ENCODE results near the gene ZNF74.
"Not testable (repeated sequence)": the region's sequence is repeated elsewhere in the genome, so short reads cannot be mapped to it uniquely, and the experiment has no call there.

The ZNF74 gene

DNA sequence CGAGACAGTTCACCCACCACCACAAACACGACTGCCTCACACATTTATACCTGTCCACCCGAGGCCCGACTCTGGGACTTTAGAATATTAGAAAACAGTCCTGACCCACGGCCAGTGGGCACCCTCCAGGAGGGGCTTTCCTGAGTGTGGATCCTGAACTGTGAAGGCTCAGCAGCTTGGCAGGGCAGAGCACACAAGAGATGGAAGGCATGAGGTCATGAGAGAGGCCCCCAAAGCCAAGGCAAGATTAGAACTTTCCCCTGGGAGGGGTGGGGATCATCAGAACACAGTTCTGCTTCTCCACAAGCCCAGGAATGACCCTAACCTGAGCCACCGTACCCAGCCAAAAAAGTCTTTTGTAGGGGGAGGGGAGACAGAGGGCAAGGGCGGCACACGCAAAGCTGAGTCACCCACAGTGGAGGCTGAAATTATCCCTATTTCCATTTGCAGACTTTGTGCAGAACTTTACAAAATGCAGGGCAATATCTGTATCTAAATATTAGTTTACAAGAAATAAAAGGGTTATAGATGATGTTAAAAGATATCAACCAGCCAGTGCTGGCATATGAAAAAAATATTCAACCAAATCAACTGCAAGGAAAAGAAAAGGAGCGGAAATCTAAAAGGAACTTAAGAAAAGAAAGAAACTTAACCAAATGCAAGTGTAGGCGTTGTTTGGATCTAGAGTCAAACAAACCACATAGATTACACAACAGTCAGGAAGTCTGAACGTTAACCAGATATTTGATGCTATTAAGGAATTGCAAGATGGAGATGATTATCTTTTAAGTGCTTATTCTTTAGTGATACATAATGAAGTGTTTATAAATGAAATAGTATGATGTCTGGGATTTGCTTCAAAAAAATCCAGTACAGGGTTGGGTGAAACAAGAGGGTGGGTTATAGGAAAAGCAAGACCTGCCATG lies 29.4 kb upstream of the ZNF74 start:
- not testable (repeated sequence) for DNase-seq (ENCODE audit: low spot score); H3K27me3 Mint-ChIP-seq (ENCODE audit: low read depth); H3K27ac Mint-ChIP-seq; H3K9me3 Mint-ChIP-seq; H3K36me3 Mint-ChIP-seq (ENCODE audit: low read depth)
- Mint-ChIP-seq H3K4me1 (ENCODE audit: low read depth) (peaks cover 14% of the 10 kb centered on the region), H3K4me3 (peak overlapping the region; percentile 43)

DNA sequence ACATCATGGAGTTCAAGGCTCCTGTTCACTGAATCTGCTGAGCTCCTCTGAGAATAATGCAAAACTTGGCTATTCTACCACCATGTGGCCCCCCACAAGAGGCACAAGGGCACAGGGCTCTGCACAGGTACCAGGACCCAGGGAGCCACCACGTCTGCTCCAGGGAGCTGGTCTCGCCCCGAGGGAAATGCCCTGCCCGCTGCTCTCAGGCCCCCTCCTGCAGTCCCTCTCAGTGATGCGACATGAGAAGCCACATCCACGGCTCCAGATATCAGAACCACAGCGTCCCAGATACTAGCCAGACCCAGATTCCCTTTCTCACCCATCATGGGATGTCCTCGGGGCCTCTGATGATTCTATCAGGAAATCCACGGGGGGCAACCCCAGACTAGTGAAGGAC lies 27.1 kb upstream of the ZNF74 start:
- not testable (repeated sequence) for H3K27ac Mint-ChIP-seq; H3K27me3 Mint-ChIP-seq (ENCODE audit: low read depth); H3K4me3 Mint-ChIP-seq

DNA sequence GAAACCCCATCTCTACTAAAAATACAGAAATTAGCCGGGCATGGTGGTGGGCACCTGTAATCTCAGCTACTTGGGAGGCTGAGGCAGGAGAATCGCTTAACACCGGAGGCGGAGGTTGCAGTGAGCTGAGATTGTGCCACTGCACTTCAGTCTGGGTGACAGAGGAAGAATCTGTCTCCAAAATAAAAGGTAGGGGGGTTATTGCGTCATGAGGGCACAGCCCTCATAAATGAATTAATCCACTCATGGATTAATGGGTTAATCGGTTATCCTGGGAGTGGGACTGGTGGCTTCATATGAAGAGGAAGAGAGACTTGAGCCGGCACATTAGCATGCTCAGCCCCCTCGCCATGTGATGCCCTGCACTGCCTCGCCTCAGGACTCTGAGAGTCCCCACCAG lies 25.1 kb upstream of the ZNF74 start:
- H3K36me3 Mint-ChIP-seq (ENCODE audit: low read depth); H3K4me3 Mint-ChIP-seq; H3K9me3 Mint-ChIP-seq; DNase-seq (ENCODE audit: low spot score); H3K27me3 Mint-ChIP-seq (ENCODE audit: low read depth); H3K27ac Mint-ChIP-seq: not testable (repeated sequence)
- H3K4me1 Mint-ChIP-seq (ENCODE audit: low read depth) = peaks cover 12% of the 10 kb centered on the region

More for the DNA sequence above, 27.1 kb upstream of the ZNF74 start:
- not testable (repeated sequence) for H3K9me3 Mint-ChIP-seq; H3K36me3 Mint-ChIP-seq (ENCODE audit: low read depth); DNase-seq (ENCODE audit: low spot score)
- H3K4me1 Mint-ChIP-seq (ENCODE audit: low read depth) = peaks cover 16% of the 10 kb centered on the region

- H3K36me3 Mint-ChIP-seq (ENCODE audit: low read depth); H3K9me3 Mint-ChIP-seq; H3K4me1 Mint-ChIP-seq (ENCODE audit: low read depth); H3K4me3 Mint-ChIP-seq; H3K27ac Mint-ChIP-seq; DNase-seq (ENCODE audit: low spot score): not testable (repeated sequence)
- peaks cover 11% of the 10 kb centered on the region for H3K27me3 Mint-ChIP-seq (ENCODE audit: low read depth)
Measured at GRCh38 chr22:20371687-20372086, 22.3 kb upstream of the ZNF74 start.

DNA sequence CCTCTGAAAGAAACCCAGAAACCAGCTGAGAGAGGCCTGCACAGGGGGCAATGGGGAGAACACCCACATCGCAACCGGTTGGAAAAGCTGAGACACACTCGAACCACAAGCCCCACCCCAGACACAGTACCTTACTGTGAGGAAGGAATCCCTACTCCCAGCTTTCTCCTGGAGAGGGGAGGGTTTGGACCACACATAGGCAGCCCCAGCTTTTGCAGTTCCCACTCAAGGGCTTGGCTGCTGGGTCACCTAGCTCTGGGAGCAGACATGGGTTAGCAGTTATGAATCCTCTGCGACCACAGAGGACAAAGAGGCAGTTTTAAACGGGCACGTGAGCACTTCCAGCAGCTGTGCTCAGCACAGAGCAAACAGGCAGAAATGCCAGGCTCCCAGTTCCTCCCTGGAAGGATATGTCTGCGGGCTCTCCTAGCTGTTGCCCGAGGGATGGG lies 21.5 kb upstream of the ZNF74 start:
- H3K4me1 Mint-ChIP-seq (ENCODE audit: low read depth); H3K27ac Mint-ChIP-seq; H3K9me3 Mint-ChIP-seq; DNase-seq (ENCODE audit: low spot score); H3K36me3 Mint-ChIP-seq (ENCODE audit: low read depth); H3K4me3 Mint-ChIP-seq: not testable (repeated sequence)
- peaks cover 11% of the 10 kb centered on the region for H3K27me3 Mint-ChIP-seq (ENCODE audit: low read depth)

DNA sequence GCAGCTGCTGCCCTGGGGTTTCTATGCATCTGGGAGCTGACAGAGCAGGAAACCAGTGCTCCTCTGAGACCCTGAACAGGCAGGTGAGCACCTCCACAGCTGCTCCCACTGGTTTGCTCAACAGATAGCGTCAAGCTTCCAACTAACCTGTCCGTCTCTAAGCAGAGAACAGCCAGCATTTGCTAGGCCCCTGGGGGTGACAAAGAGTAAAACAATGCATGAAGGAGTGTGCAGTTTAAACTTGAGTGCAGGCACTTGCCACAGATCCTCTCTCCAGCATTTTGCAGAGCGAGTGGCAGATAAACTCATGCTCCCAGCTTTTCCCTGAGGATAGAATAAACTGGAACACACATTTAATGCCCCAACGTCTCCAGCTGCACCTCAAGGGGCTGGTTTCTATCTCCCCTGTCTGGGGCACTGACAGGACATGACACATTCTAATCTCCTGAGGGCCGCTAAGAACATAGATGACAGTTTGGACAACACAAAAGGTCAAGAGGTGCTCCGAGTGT lies 20.7 kb upstream of the ZNF74 start:
- H3K4me3 Mint-ChIP-seq; H3K4me1 Mint-ChIP-seq (ENCODE audit: low read depth): not testable (repeated sequence)
- peaks cover 11% of the 10 kb centered on the region for H3K27me3 Mint-ChIP-seq (ENCODE audit: low read depth)

DNA sequence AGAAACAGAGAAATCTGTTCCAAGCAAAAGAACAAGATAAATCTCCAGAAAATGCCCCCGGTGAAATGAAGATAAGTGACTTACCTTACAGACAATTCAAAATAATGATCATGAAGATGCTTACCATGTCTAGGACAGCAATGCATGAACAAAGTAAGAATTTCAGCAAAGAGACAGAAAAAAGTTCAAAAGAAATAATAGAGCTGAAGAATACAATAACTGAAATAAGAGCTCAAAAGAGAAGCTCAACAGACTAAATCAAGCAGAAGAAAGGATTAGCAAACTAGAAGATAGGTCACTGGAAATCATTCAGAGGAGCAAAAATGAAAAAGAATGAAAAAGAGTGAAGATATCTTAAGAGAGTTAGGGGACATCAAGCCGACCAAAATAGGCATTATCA lies 19.8 kb upstream of the ZNF74 start:
- not testable (repeated sequence) for H3K27ac Mint-ChIP-seq; H3K4me1 Mint-ChIP-seq (ENCODE audit: low read depth); H3K9me3 Mint-ChIP-seq; DNase-seq (ENCODE audit: low spot score); H3K4me3 Mint-ChIP-seq; H3K36me3 Mint-ChIP-seq (ENCODE audit: low read depth); H3K27me3 Mint-ChIP-seq (ENCODE audit: low read depth)

More for the DNA sequence above, 20.7 kb upstream of the ZNF74 start:
- not testable (repeated sequence) for H3K27ac Mint-ChIP-seq; H3K9me3 Mint-ChIP-seq; DNase-seq (ENCODE audit: low spot score); H3K36me3 Mint-ChIP-seq (ENCODE audit: low read depth)

GRCh38 chr22:20376281-20376680 lies 17.7 kb upstream of the ZNF74 start:
- H3K27me3 Mint-ChIP-seq (ENCODE audit: low read depth); H3K4me3 Mint-ChIP-seq; H3K27ac Mint-ChIP-seq; H3K4me1 Mint-ChIP-seq (ENCODE audit: low read depth); H3K9me3 Mint-ChIP-seq; H3K36me3 Mint-ChIP-seq (ENCODE audit: low read depth); DNase-seq (ENCODE audit: low spot score): not testable (repeated sequence)

GRCh38 chr22:20376983-20377382 lies 17.0 kb upstream of the ZNF74 start:
- not testable (repeated sequence) for H3K4me1 Mint-ChIP-seq (ENCODE audit: low read depth); DNase-seq (ENCODE audit: low spot score); H3K9me3 Mint-ChIP-seq; H3K27ac Mint-ChIP-seq; H3K4me3 Mint-ChIP-seq; H3K36me3 Mint-ChIP-seq (ENCODE audit: low read depth)
- H3K27me3 Mint-ChIP-seq (ENCODE audit: low read depth) = peaks cover 10% of the 10 kb centered on the region

DNA sequence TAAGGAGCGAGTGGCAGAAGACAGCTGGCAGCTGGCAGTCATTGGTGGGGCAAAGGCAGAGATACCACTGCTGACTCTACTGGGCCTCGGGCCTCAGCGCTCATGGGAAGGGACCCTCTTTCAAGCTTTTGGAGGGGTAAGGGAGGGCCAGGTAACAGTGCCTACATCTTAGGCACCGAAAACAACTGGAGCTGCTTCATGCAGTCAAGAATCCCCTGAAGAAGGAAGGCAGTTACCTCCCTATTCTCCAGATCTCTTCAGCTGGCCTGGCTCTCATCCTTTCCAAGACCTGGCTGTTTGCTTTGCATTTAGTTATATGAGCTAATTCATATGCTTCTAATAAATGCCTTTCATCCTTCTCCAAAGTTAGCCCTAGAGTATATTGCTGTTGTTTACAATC lies 15.8 kb upstream of the ZNF74 start:
- no peak for DNase-seq (ENCODE audit: low spot score)
- Mint-ChIP-seq H3K36me3 (ENCODE audit: low read depth) (no peaks in the 10 kb centered on the region), H3K4me3 (no peak overlapping the region), H3K27me3 (ENCODE audit: low read depth) (peaks cover 11% of the 10 kb centered on the region), H3K9me3 (no peaks in the 10 kb centered on the region), H3K27ac (no peak overlapping the region), H3K4me1 (ENCODE audit: low read depth) (no peaks in the 10 kb centered on the region)

- not testable (repeated sequence) for H3K4me1 Mint-ChIP-seq (ENCODE audit: low read depth); H3K27ac Mint-ChIP-seq; DNase-seq (ENCODE audit: low spot score); H3K9me3 Mint-ChIP-seq; H3K4me3 Mint-ChIP-seq; H3K36me3 Mint-ChIP-seq (ENCODE audit: low read depth)
- peaks cover 14% of the 10 kb centered on the region for H3K27me3 Mint-ChIP-seq (ENCODE audit: low read depth)
Measured at GRCh38 chr22:20378684-20379083, 15.3 kb upstream of the ZNF74 start.

DNA sequence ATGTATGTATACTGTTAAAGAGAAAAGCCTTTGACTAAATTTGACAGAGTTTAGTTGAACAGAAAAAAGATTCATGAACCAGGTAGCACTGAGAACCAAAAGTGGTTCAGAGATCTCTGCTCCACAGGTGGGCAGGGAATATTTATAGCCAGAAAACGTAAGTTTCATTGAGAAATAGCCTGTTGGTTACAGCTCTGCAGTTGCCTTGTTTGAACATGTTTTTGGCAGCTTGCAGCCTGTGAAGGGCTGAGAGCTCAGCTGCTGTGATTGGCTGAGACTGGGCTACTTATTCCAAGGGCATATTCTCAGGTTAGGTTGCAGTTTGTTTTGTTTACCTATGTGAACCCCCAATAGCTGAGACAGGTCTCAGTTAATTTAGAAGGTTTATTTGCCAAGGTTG lies 13.5 kb upstream of the ZNF74 start:
- Mint-ChIP-seq H3K9me3 (no peaks in the 10 kb centered on the region), H3K27ac (no peak overlapping the region), H3K4me1 (ENCODE audit: low read depth) (no peaks in the 10 kb centered on the region), H3K27me3 (ENCODE audit: low read depth) (peaks cover 14% of the 10 kb centered on the region), H3K4me3 (no peak overlapping the region), H3K36me3 (ENCODE audit: low read depth) (no peaks in the 10 kb centered on the region)
- no peak for DNase-seq (ENCODE audit: low spot score)

DNA sequence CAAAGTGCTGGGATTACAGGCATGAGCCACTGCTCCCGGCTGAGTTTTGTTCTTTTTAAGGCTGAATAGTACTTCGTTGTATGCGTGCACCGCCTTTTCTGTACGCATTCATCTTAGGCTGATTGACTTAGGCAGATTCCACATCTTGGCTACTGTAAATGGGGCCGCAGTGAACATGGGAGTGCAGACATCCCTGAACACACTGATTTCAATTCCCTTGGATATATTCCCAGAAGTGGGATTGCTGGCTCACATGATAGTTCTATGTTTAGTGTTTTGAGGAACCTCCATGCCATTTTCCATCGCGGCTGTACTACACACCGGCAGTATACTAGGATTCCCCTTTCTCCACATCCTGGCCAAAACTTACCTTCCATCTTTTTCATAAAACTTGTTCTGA lies 10.4 kb upstream of the ZNF74 start:
- Mint-ChIP-seq H3K27ac (no peak overlapping the region), H3K27me3 (ENCODE audit: low read depth) (peaks cover 29% of the 10 kb centered on the region), H3K9me3 (no peaks in the 10 kb centered on the region), H3K4me3 (no peak overlapping the region), H3K4me1 (ENCODE audit: low read depth) (no peaks in the 10 kb centered on the region), H3K36me3 (ENCODE audit: low read depth) (no peaks in the 10 kb centered on the region)
- no peak for DNase-seq (ENCODE audit: low spot score)

- Mint-ChIP-seq H3K9me3 (no peaks in the 10 kb centered on the region), H3K27ac (no peak overlapping the region), H3K27me3 (ENCODE audit: low read depth) (peaks cover 29% of the 10 kb centered on the region), H3K4me3 (no peak overlapping the region), H3K4me1 (ENCODE audit: low read depth) (no peaks in the 10 kb centered on the region), H3K36me3 (ENCODE audit: low read depth) (no peaks in the 10 kb centered on the region)
- DNase-seq (ENCODE audit: low spot score) = no peak
Measured at GRCh38 chr22:20384171-20384570, 9.8 kb upstream of the ZNF74 start.

GRCh38 chr22:20384865-20385264 lies 9.1 kb upstream of the ZNF74 start:
- Mint-ChIP-seq H3K27ac (no peak overlapping the region), H3K27me3 (ENCODE audit: low read depth) (peaks cover 29% of the 10 kb centered on the region), H3K9me3 (no peaks in the 10 kb centered on the region), H3K4me3 (no peak overlapping the region), H3K36me3 (ENCODE audit: low read depth) (no peaks in the 10 kb centered on the region), H3K4me1 (ENCODE audit: low read depth) (no peaks in the 10 kb centered on the region)
- DNase-seq (ENCODE audit: low spot score) = no peak
